Right kidney (tissue), 9 donors: ENCODE measurements around the gene MAGEB6.
"Not testable (repeated sequence)": the region's sequence is repeated elsewhere in the genome, so short reads cannot be mapped to it uniquely, and the experiment has no call there.

ENCODE experiments used
- DNase-seq: peaks from one replicate; pipeline ENCODE4 v3.0.0-alpha.2; 2016
- long read RNA-seq, 8 donors: transcript quantifications; one replicate each; lab custom pipeline, GENCODE V29; 2026

Gene MAGEB6
- long read RNA-seq, donor 1: 0 reads
- long read RNA-seq, donor 2: 0 reads
- long read RNA-seq, donor 3: 0 reads
- long read RNA-seq, donor 4: 0 reads
- long read RNA-seq, donor 5: 0 reads
- long read RNA-seq, donor 6: 0 reads
- long read RNA-seq, donor 7: 0 reads
- long read RNA-seq, donor 8: 0 reads

GRCh38 chrX:26192204-26192603, at the start of gene MAGEB6:
TSS of gene MAGEB6 (plus strand) at chrX:26192440. CDS start at chrX:26193847, 1,407 bp downstream.
- DNase-seq: no peak

- no peak for DNase-seq
These were observed 46.2 kb upstream of the MAGEB6 start for GRCh38 chrX:26146024-26146423.

- DNase-seq: no peak
These were observed 31.9 kb upstream of the MAGEB6 start, which contains the start of gene MAGEB6B for GRCh38 chrX:26160301-26160700. TSS of gene MAGEB6B (plus strand) at chrX:26160601. CDS start at chrX:26160601, 0 bp downstream.

GRCh38 chrX:26203561-26203960, 11.3 kb downstream of the MAGEB6 start:
- no peak for DNase-seq

- not testable (repeated sequence) for DNase-seq
These were observed 12.5 kb downstream of the MAGEB6 start for GRCh38 chrX:26204717-26205116.

- DNase-seq: no peak
These were observed 15.8 kb downstream of the MAGEB6 start for GRCh38 chrX:26208012-26208411.

GRCh38 chrX:26215869-26216268, 23.6 kb downstream of the MAGEB6 start, which contains the start of gene MAGEB5:
TSS of gene MAGEB5 (plus strand) at chrX:26216169. CDS start at chrX:26217302, 1,133 bp downstream.
- DNase-seq: no peak

- no peak for DNase-seq
These were observed 27.1 kb downstream of the MAGEB6 start for GRCh38 chrX:26219351-26219750.

- DNase-seq: no peak
These were observed 41.9 kb downstream of the MAGEB6 start for GRCh38 chrX:26234177-26234576.
